ENCODE results near the gene WDFY3.

DNA sequence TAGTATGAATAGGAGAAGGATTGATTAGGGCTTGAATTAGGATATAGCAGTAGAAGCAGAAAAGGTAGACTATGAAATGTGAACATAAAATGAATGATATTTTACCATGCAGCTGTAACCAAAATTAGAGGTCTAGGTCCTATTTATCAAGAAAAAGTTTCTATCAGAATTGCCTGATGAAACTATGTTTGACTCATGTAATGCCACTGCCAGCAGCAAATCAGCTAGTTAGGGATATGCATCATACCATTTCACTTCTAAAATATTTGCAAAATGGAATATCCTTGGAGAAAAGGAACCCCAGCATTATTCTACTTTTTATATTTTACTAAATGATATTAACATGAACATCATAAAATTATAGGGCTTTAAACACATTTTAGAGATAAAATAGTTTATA is 188.4 kb downstream of the WDFY3 start:
- no peak for TF ChIP-seq CTCF (IDR thresholded peaks at IDR 0.05)
- no peak for TF ChIP-seq POLR2A (IDR thresholded peaks at IDR 0.05)
- no peak for TF ChIP-seq POLR2AphosphoS5 (IDR thresholded peaks at IDR 0.05)

All from stomach (tissue), 4 donors.